ENCODE data around the gene CDR2.

GRCh38 chr16:22379656-22380055, 5.2 kb upstream of the CDR2 start:
- no peak for TF ChIP-seq POLR2A (IDR thresholded peaks at IDR 0.05)
- TF ChIP-seq, protein P1, sequence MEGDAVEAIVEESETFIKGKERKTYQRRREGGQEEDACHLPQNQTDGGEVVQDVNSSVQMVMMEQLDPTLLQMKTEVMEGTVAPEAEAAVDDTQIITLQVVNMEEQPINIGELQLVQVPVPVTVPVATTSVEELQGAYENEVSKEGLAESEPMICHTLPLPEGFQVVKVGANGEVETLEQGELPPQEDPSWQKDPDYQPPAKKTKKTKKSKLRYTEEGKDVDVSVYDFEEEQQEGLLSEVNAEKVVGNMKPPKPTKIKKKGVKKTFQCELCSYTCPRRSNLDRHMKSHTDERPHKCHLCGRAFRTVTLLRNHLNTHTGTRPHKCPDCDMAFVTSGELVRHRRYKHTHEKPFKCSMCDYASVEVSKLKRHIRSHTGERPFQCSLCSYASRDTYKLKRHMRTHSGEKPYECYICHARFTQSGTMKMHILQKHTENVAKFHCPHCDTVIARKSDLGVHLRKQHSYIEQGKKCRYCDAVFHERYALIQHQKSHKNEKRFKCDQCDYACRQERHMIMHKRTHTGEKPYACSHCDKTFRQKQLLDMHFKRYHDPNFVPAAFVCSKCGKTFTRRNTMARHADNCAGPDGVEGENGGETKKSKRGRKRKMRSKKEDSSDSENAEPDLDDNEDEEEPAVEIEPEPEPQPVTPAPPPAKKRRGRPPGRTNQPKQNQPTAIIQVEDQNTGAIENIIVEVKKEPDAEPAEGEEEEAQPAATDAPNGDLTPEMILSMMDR (IDR thresholded peaks at IDR 0.05) = no peak
